Stimulated activated CD4-positive, alpha-beta T cell treated with anti-CD3 and anti-CD28 coated beads, Interleukin-12 subunit alpha, Interleukin-12 subunit beta, amount 100 ng/mL, for 24 hours (primary cell): ENCODE results near the gene HBEGF.

ENCODE experiments used
- DNase-seq, 2 experiments: peaks; one replicate each; pipeline ENCODE4 v3.0.0-alpha.2; 2020; ENCODE audit warnings: low read depth in 2 of 2

Gene HBEGF

DNA sequence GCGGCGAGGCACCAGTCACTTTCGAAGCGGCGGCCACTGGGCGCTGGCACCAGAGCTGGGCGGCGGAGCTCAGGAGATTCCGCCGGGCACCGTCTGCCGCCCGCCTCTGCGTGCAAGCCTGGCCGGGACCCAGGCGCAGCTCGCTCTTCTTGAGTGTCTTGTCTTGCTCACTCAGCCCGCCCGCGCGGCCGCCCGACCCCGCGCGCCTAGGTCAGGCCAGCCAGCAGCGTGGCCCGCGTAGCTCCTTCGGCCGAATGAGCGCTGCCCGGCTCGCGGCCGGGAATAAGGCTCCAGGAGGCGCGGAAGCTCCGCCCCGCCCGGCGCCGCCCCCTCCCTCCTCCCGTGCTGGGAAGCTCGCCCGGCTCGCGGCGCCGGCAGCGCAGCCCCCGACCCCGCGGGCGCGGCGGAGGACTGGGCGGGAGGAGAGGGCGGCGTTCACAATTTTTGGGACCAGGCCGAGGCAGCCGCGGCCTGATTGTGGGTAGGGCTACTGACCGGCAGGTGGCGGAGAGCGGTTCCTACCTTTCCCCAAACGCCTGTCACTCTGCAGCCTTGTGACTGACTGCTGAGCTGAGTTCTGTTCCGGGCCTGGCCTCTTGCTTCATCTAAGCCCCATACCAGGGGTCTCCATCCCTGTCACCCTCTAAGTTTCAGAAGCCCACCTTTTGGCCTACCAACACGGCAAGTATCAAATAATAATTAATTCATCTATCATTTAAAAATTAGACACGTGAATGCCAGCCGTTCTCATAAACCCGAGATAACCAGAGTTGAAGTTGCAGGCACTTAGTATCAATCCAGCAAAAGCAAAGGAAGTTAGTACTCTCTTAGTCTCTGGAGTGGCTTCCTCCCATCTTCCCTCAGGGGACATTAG is at the start of gene HBEGF:
Gene HBEGF, minus strand, starts transcription at position 256 of the 874 bp plus-strand sequence. CDS start 275 bp downstream, outside the sequence.
- peak; percentile 21 to 46 for DNase-seq

DNA sequence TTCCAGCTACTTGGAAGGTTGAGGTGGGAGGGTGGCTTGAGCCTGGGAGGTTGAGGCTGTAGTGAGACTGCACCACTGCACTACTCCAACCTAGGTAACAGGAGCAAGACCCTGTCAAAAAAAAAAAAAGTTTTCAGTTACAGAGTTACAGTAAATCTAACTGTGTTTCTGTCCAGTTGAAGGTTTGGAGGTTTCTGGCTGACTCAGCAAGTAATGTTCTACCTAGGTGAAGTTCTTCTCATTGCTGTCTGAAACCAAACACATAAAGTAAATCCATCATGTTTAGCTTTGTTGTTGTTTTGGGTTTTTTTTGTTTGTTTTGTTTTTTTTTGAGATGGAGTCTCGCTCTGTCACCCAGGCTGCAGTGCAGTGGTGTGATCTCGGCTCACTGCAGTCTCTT is 47.3 kb upstream of the HBEGF start:
- no peak for DNase-seq

DNA sequence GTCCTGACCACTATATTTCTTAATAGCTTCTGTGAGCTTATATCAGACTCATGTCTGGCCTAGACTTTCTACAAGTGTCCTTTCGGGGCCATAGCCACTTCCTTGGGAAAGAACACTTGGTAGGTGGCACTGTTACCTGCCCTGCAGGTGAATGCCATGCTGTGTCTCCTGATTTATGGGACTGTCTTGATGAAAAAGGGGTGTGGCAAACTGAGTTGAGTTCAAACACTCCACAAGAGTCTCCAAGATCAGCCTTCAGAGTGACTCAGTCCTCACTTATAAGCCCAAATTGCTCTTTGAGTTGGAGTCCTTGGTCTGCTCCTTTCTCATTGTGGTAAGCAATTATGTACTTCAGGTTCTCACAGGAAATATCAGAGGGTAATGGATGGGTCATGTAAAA is 45.3 kb upstream of the HBEGF start:
- no peak for DNase-seq

DNA sequence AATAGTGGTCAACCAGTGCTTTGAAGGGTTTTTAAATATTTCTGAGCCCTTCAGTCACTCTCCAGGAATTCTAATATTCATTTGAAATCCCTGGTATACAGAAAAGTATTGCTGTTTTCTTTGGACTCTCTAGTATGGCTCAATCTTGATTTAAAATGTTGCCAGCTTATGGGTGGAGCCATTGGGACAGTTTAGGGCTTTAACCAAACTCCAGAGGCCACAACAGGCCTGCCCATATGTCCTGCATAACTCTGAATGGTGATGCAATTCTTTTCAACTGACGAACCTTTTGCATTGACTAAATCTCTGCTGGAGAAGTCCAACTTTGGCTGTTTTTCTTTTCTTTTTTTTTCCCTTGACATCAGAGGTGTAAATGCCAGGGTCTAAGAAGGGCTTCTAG is 44.9 kb upstream of the HBEGF start:
- DNase-seq: no peak

- no peak for DNase-seq
Measured at GRCh38 chr5:140388052-140388451, 41.6 kb upstream of the HBEGF start.

DNA sequence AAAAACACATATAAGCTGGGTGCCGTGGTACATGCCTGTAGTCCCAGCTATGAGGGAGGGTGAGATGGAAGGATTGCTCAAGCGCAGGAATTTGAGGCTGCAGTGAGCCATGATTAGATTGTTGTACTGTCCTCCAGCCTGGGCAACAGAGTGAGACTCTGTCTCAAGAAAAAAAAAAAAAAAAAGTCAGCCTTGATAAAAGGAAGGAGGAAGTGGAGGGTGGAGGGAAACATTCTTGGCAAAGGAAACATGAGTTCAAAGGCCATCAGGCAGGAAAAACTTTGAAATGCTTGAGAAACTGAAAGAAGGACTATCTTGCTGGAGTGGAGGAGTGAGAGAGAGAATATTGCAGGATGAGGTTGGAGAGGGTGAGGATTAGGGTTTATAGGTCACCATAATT is 36.9 kb upstream of the HBEGF start:
- DNase-seq: no peak

DNA sequence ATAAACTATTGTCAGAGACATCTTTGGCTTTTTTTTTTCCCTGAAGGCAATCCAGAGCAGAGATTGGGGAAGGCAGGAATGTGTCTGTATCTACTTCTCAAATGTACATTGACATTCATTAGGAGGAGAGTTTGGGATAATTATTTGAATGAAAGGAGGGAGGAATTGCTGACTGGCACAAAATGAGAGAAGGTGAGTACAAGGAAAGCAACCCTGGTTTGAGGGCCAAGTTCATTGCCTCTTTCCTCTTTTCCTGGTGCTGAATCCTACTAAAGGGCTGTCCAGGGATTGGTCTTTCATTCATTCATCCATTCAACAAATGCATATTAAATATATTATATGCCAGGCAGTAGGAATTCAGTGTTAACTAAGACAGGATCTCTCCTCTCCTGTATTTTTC is 36.5 kb upstream of the HBEGF start:
- no peak for DNase-seq

DNA sequence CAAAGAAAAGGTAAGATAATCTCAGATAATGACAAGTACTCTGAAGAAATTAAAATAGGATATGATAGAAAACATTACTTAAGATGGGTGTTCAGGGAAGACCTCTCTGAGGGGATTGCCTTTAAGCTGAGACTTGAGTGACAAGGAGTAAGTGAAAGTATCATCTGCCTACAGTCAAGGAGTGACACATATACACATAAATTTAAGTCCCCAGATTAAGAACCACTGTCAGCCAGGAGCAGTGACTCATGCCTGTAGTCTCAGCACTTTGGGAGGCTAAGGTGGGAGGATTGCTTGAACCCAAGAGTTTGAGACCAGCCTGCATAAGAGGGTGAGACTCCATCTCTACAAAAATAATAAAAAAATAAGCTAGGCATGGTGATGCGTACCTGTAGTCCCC is 35.6 kb upstream of the HBEGF start:
- no peak for DNase-seq

DNA sequence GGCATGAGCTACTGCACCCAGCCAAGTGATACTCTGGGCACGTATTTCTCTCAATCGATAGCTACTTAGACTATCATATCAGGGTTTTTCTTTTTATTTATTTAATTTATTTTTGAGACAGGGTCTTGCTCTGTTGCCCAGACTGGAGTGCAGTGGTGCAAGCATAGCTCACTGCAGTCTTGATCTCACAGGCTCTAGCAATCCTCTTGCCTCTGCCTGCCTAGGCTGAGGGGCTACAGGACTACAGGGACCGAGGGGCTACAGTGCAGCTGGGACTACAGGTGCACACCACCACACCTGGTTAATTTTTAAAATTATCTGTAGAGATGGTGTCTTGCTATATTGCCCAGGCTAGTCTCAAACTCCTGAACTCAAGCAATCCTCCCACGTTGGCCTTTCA is 34.9 kb upstream of the HBEGF start:
- no peak for DNase-seq

DNA sequence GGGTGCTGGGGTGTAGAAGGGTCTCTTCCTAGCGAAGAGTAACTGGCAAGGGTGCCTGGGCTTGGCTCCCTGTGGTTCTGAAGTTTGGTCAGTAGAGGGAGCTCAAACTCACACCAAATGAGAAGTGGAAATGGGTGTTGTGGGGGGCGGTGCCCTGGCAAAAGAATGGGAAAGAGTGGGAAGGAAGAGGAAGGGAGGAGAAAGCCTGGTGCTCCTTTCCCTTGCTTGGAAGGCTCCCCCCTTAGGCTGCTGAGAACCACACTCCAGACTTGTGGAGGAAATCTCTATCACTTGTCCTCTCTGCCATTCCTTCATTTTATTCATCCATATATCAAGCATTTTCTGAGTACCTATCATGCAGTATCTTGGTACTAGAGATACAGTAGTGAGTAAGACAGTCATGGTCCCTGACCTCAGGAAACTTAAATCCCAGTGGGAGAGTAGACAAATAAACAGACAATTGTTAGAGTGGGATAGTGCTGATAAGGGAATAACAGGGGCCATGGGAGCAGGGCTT is 26.6 kb upstream of the HBEGF start:
- no peak for DNase-seq

DNA sequence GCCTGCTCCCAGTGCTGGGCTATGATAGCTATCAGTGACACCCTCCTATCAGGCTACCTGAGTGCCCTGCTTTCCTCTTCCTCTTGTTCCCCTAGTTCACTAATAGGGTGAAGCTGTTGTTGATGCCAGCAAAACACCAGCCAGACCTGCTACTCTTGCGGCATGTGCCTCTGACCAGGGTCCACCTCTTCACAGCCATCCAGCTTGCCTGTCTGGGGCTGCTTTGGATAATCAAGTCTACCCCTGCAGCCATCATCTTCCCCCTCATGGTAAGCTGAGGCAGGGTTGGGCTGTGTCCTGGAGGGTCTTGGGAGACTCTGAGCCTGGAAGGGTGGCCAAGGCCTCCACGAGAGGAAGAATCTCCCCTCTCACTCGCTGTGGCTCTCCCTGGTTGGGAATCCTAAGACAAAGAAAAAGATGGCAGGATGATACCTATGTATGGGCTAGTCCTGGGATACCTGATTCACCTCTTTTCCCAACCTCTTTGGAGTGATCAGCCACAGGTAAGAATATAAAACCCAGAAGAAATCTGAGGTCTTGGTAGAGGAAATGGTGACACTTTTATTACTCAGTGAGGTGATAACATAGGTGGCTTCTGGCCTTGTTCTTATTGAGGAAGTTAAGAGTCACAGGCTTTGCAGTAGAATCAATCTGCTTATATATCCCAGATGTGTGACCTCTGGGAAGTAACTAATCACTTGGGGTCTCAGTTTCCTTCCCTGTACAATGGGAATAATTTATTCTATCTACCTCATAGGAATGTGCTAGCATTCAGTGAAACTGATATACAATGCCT is 25.2 kb upstream of the HBEGF start:
- DNase-seq: no peak

GRCh38 chr5:140367256-140368013 is 21.0 kb upstream of the HBEGF start:
- no peak for DNase-seq

DNA sequence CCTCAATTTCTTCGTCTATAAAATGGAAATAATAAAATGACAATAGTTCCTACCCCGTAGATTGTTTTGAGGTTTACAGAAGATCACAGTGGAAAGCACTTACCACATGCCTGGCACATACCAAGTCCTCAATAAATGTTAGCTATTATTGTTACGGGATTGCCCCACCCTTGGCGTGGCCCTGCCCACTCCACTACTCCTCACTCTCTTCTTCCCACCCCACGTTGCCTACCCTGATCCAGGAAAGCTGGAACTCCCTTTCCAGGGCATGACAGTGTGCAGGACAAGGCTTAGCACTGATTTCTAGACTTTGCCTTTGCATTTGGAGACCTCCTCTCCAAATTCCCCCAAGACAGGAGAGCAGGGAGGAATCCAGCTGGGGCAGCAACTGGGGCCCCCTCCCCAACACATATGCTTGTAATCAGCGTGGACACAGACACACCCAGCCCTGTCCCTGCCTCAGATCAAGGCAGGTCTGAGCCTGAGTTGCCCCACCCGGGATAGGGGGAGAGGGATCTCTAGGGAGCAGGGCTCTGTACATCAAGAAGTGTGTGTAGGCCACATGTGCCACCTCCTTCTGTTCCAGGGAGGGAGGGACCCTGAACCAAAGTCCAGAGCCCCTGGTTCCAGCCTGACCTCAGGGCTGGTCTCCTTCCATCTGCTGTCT is 20.3 kb upstream of the HBEGF start:
- DNase-seq: no peak

DNA sequence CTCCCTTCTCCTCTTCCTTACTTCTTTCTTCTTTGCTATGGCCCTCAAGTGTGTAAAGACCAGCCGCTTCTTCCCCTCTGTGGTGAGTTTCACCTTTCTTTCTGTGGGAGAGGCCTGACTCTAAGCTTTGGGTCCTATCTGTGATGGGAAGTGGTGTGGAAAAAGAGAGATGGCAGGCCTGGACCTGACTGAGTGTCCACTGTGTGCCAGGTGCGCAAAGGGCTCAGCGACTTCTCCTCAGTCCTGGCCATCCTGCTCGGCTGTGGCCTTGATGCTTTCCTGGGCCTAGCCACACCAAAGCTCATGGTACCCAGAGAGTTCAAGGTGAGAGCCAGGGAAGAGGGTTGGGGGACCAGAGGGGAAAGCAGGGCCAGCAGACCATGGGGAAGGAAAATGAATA is 19.5 kb upstream of the HBEGF start:
- DNase-seq: no peak

- DNase-seq: no peak
Measured at GRCh38 chr5:140365282-140365681, 18.9 kb upstream of the HBEGF start.

DNA sequence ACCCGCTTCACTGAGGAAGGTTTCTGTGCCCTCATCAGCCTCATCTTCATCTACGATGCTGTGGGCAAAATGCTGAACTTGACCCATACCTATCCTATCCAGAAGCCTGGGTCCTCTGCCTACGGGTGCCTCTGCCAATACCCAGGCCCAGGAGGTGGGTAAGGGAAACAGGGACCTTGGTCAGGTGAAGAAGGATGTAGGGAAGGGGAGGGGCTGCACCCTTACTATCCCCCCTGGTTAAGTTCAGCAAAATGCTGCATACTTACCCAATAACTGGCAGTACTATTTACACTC is 18.0 kb upstream of the HBEGF start:
- no peak for DNase-seq

GRCh38 chr5:140363631-140364471 is 17.4 kb upstream of the HBEGF start:
- DNase-seq: no peak

GRCh38 chr5:140362875-140363630 is 16.6 kb upstream of the HBEGF start:
- peak; percentile 62 to 89 for DNase-seq

- DNase-seq: no peak
Measured at GRCh38 chr5:140362311-140362710, 15.9 kb upstream of the HBEGF start.

GRCh38 chr5:140361901-140362300 is 15.5 kb upstream of the HBEGF start:
- no peak for DNase-seq
